GM21447 (cell line): Measurements from ENCODE around the gene SERP2.

Source experiments
- ATAC-seq: cut with Tn5 transposase; IDR thresholded peaks from one replicate; pipeline ENCODE4 v1.9.1; 2021; ENCODE audit not compliant: unreplicated experiment

Gene SERP2

GRCh38 chr13:44409595-44409994, 36.0 kb downstream of the SERP2 start:
- no peak for ATAC-seq

GRCh38 chr13:44410328-44410859, 36.8 kb downstream of the SERP2 start:
- no peak for ATAC-seq

- ATAC-seq: no peak
Measured at GRCh38 chr13:44411841-44412240, 38.2 kb downstream of the SERP2 start.

- no peak for ATAC-seq
Measured at GRCh38 chr13:44412346-44412935, 38.8 kb downstream of the SERP2 start.

GRCh38 chr13:44413095-44413494, 39.5 kb downstream of the SERP2 start:
- no peak for ATAC-seq

GRCh38 chr13:44414716-44415115, 41.1 kb downstream of the SERP2 start:
- no peak for ATAC-seq

GRCh38 chr13:44415815-44416214, 42.2 kb downstream of the SERP2 start:
- ATAC-seq: no peak

- no peak for ATAC-seq
Measured at GRCh38 chr13:44416301-44416700, 42.7 kb downstream of the SERP2 start.

GRCh38 chr13:44416744-44417143, 43.1 kb downstream of the SERP2 start:
- ATAC-seq: no peak

GRCh38 chr13:44417446-44417845, 43.8 kb downstream of the SERP2 start:
- no peak for ATAC-seq

- ATAC-seq: no peak
Measured at GRCh38 chr13:44417876-44418275, 44.3 kb downstream of the SERP2 start.

- ATAC-seq: no peak
Measured at GRCh38 chr13:44420376-44421220, 47.0 kb downstream of the SERP2 start.

- no peak for ATAC-seq
Measured at GRCh38 chr13:44421853-44422525, 48.4 kb downstream of the SERP2 start.

GRCh38 chr13:44422755-44423643, 49.4 kb downstream of the SERP2 start:
- ATAC-seq: no peak

GRCh38 chr13:44423824-44424223, 50.2 kb downstream of the SERP2 start:
- ATAC-seq: no peak

GRCh38 chr13:44425041-44425814, 51.6 kb downstream of the SERP2 start:
- ATAC-seq: no peak

GRCh38 chr13:44425815-44426078, 52.1 kb downstream of the SERP2 start:
- no peak for ATAC-seq

GRCh38 chr13:44426461-44426860, 52.8 kb downstream of the SERP2 start:
- ATAC-seq: no peak

- ATAC-seq: no peak
Measured at GRCh38 chr13:44429311-44429710, 55.7 kb downstream of the SERP2 start.

- ATAC-seq: no peak
Measured at GRCh38 chr13:44431150-44431549, 57.5 kb downstream of the SERP2 start.
